ENCODE measurements around the gene CCDC71.

CCDC71 gene

GRCh38 chr3:49181351-49181750 lies 15.2 kb upstream of the CCDC71 start:
- no peak for DNase-seq (ENCODE audit: low read depth in 1 of 2, low spot score in 1 of 2)
- Histone ChIP-seq H3K27ac (replicated peaks) (no peak overlapping the region), H3K27me3 (ENCODE audit: insufficient read depth, poor library complexity, severe bottlenecking) (no peaks in the 10 kb centered on the region), H3K4me3 (replicated peaks; ENCODE audit: insufficient read depth, low read length) (no peak overlapping the region)
- TF ChIP-seq, protein P1, sequence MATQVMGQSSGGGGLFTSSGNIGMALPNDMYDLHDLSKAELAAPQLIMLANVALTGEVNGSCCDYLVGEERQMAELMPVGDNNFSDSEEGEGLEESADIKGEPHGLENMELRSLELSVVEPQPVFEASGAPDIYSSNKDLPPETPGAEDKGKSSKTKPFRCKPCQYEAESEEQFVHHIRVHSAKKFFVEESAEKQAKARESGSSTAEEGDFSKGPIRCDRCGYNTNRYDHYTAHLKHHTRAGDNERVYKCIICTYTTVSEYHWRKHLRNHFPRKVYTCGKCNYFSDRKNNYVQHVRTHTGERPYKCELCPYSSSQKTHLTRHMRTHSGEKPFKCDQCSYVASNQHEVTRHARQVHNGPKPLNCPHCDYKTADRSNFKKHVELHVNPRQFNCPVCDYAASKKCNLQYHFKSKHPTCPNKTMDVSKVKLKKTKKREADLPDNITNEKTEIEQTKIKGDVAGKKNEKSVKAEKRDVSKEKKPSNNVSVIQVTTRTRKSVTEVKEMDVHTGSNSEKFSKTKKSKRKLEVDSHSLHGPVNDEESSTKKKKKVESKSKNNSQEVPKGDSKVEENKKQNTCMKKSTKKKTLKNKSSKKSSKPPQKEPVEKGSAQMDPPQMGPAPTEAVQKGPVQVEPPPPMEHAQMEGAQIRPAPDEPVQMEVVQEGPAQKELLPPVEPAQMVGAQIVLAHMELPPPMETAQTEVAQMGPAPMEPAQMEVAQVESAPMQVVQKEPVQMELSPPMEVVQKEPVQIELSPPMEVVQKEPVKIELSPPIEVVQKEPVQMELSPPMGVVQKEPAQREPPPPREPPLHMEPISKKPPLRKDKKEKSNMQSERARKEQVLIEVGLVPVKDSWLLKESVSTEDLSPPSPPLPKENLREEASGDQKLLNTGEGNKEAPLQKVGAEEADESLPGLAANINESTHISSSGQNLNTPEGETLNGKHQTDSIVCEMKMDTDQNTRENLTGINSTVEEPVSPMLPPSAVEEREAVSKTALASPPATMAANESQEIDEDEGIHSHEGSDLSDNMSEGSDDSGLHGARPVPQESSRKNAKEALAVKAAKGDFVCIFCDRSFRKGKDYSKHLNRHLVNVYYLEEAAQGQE (IDR thresholded peaks at IDR 0.05; ENCODE audit: insufficient replicate concordance, low read depth) = no peak
- TF ChIP-seq, protein P2, sequence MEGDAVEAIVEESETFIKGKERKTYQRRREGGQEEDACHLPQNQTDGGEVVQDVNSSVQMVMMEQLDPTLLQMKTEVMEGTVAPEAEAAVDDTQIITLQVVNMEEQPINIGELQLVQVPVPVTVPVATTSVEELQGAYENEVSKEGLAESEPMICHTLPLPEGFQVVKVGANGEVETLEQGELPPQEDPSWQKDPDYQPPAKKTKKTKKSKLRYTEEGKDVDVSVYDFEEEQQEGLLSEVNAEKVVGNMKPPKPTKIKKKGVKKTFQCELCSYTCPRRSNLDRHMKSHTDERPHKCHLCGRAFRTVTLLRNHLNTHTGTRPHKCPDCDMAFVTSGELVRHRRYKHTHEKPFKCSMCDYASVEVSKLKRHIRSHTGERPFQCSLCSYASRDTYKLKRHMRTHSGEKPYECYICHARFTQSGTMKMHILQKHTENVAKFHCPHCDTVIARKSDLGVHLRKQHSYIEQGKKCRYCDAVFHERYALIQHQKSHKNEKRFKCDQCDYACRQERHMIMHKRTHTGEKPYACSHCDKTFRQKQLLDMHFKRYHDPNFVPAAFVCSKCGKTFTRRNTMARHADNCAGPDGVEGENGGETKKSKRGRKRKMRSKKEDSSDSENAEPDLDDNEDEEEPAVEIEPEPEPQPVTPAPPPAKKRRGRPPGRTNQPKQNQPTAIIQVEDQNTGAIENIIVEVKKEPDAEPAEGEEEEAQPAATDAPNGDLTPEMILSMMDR (IDR thresholded peaks at IDR 0.05; ENCODE audit: insufficient read depth, low read length) = no peak
- TF ChIP-seq POLR2AphosphoS5 (IDR thresholded peaks at IDR 0.05; ENCODE audit: low read depth) = no peak
- TF ChIP-seq SPI1 (IDR thresholded peaks at IDR 0.05; ENCODE audit: borderline replicate concordance, low read depth) = no peak
- TF ChIP-seq GABPA (IDR thresholded peaks at IDR 0.05; ENCODE audit: low read depth) = no peak

- Histone ChIP-seq H3K27me3 (ENCODE audit: insufficient read depth, poor library complexity, severe bottlenecking) (no peaks in the 10 kb centered on the region), H3K4me3 (replicated peaks; ENCODE audit: insufficient read depth, low read length) (no peak overlapping the region), H3K27ac (replicated peaks) (no peak overlapping the region)
- no peak for DNase-seq (ENCODE audit: low read depth in 1 of 2, low spot score in 1 of 2)
- TF ChIP-seq SPI1 (IDR thresholded peaks at IDR 0.05; ENCODE audit: borderline replicate concordance, low read depth) (no peak), POLR2AphosphoS5 (IDR thresholded peaks at IDR 0.05; ENCODE audit: low read depth) (no peak), GABPA (IDR thresholded peaks at IDR 0.05; ENCODE audit: low read depth) (no peak)
- TF ChIP-seq, protein P1 (IDR thresholded peaks at IDR 0.05; ENCODE audit: insufficient replicate concordance, low read depth) = no peak
- TF ChIP-seq, protein P2 (IDR thresholded peaks at IDR 0.05; ENCODE audit: insufficient read depth, low read length) = no peak
Observed at GRCh38 chr3:49180116-49180515, 14.0 kb upstream of the CCDC71 start.

GRCh38 chr3:49177073-49177472 lies 10.9 kb upstream of the CCDC71 start:
- Histone ChIP-seq H3K27ac (replicated peaks) (no peak overlapping the region), H3K27me3 (ENCODE audit: insufficient read depth, poor library complexity, severe bottlenecking) (no peaks in the 10 kb centered on the region), H3K4me3 (replicated peaks; ENCODE audit: insufficient read depth, low read length) (no peak overlapping the region)
- TF ChIP-seq, protein P1 (IDR thresholded peaks at IDR 0.05; ENCODE audit: insufficient replicate concordance, low read depth) = no peak
- TF ChIP-seq SPI1 (IDR thresholded peaks at IDR 0.05; ENCODE audit: borderline replicate concordance, low read depth) = no peak
- no peak for TF ChIP-seq POLR2AphosphoS5 (IDR thresholded peaks at IDR 0.05; ENCODE audit: low read depth)
- TF ChIP-seq GABPA (IDR thresholded peaks at IDR 0.05; ENCODE audit: low read depth) = no peak
- TF ChIP-seq, protein P2 (IDR thresholded peaks at IDR 0.05; ENCODE audit: insufficient read depth, low read length) = no peak
- DNase-seq (ENCODE audit: low read depth in 1 of 2, low spot score in 1 of 2) = no peak

Measured in HL-60 (cell line).